ENCODE data around the gene ST13. TPM values are rescaled to one million over a fixed set of nuclear protein-coding genes. Genes with fewer than 3 reads are reported as not detected.
A peak's percentile ranks its signal among the peaks of the same experiment; 100 is the strongest.
"Not testable (repeated sequence)": the region's sequence is repeated elsewhere in the genome, so short reads cannot be mapped to it uniquely, and the experiment has no call there.

ST13 gene
- total RNA-seq, 1 experiment from 2014 or later: 231 TPM

- H3K9me3 Mint-ChIP-seq (ENCODE audit: unreplicated experiment): no peaks in the 10 kb centered on the region
- TF ChIP-seq CTCF (IDR thresholded peaks at IDR 0.05; ENCODE audit: unreplicated experiment): no peak
- ChIA-PET POLR2A (no interaction called here), CTCF (no interaction called here)
- intact Hi-C loops (cut with micrococcal nuclease): no loop called here
- no peak for DNase-seq (ENCODE audit: unreplicated experiment)
- H3K4me3 Mint-ChIP-seq (ENCODE audit: unreplicated experiment): no peak overlapping the region
- no peaks in the 10 kb centered on the region for H3K4me1 Mint-ChIP-seq (ENCODE audit: insufficient read depth, unreplicated experiment)
- H3K36me3 Mint-ChIP-seq (ENCODE audit: insufficient read depth, unreplicated experiment): peaks cover 60% of the 10 kb centered on the region
- no peak overlapping the region for H3K27ac Mint-ChIP-seq (ENCODE audit: low read depth, unreplicated experiment)
- no peaks in the 10 kb centered on the region for H3K27me3 Mint-ChIP-seq (ENCODE audit: insufficient read depth, unreplicated experiment)
- no TSS peak for BruUV-seq (replicated peaks)
These were observed 65.2 kb downstream of the ST13 start for GRCh38 chr22:40791241-40791640.

- Mint-ChIP-seq H3K27ac (ENCODE audit: low read depth, unreplicated experiment) (no peak overlapping the region), H3K4me3 (ENCODE audit: unreplicated experiment) (no peak overlapping the region), H3K36me3 (ENCODE audit: insufficient read depth, unreplicated experiment) (peaks cover 72% of the 10 kb centered on the region), H3K27me3 (ENCODE audit: insufficient read depth, unreplicated experiment) (no peaks in the 10 kb centered on the region), H3K9me3 (ENCODE audit: unreplicated experiment) (no peaks in the 10 kb centered on the region), H3K4me1 (ENCODE audit: insufficient read depth, unreplicated experiment) (no peaks in the 10 kb centered on the region)
- TF ChIP-seq CTCF (IDR thresholded peaks at IDR 0.05; ENCODE audit: unreplicated experiment): no peak
- BruUV-seq (replicated peaks): no TSS peak
- intact Hi-C loops (cut with micrococcal nuclease): no loop called here
- POLR2A ChIA-PET: interaction anchor here (0.6 to 1.5 kb wide), 2 partner anchors 10 to 56 kb away, joined by 3 to 4 read pairs; no protein-coding TSS in a partner anchor
- CTCF ChIA-PET: interaction anchor here (1.3 kb wide), 1 partner anchor 16 kb away, joined by 4 read pairs; no protein-coding TSS in a partner anchor
- no peak for DNase-seq (ENCODE audit: unreplicated experiment)
These were observed 67.3 kb downstream of the ST13 start for GRCh38 chr22:40789131-40789530.

GRCh38 chr22:40782521-40782920, 73.9 kb downstream of the ST13 start:
- Mint-ChIP-seq H3K27me3 (ENCODE audit: insufficient read depth, unreplicated experiment) (no peaks in the 10 kb centered on the region), H3K36me3 (ENCODE audit: insufficient read depth, unreplicated experiment) (peaks cover 56% of the 10 kb centered on the region), H3K27ac (ENCODE audit: low read depth, unreplicated experiment) (peak overlapping the region; percentile 28), H3K4me3 (ENCODE audit: unreplicated experiment) (no peak overlapping the region), H3K9me3 (ENCODE audit: unreplicated experiment) (no peaks in the 10 kb centered on the region), H3K4me1 (ENCODE audit: insufficient read depth, unreplicated experiment) (no peaks in the 10 kb centered on the region)
- ChIA-PET CTCF (no interaction called here), POLR2A (interaction anchor here (0.9 kb wide), 1 partner anchor 49 kb away, joined by 3 read pairs; no protein-coding TSS in a partner anchor)
- TF ChIP-seq CTCF (IDR thresholded peaks at IDR 0.05; ENCODE audit: unreplicated experiment): no peak
- intact Hi-C loops (cut with micrococcal nuclease): no loop called here
- DNase-seq (ENCODE audit: unreplicated experiment): no peak
- BruUV-seq (replicated peaks): no TSS peak

GRCh38 chr22:40781749-40782148, 74.7 kb downstream of the ST13 start:
- H3K27ac Mint-ChIP-seq (ENCODE audit: low read depth, unreplicated experiment); intact Hi-C loops (cut with micrococcal nuclease); BruUV-seq (replicated peaks); H3K4me3 Mint-ChIP-seq (ENCODE audit: unreplicated experiment); DNase-seq (ENCODE audit: unreplicated experiment); H3K9me3 Mint-ChIP-seq (ENCODE audit: unreplicated experiment); H3K4me1 Mint-ChIP-seq (ENCODE audit: insufficient read depth, unreplicated experiment); H3K27me3 Mint-ChIP-seq (ENCODE audit: insufficient read depth, unreplicated experiment): not testable (repeated sequence)
- ChIA-PET CTCF (interaction anchor here (0.6 kb wide), 1 partner anchor 161 kb away, joined by 3 read pairs; no protein-coding TSS in a partner anchor), POLR2A (interaction anchor here (1.3 kb wide), 1 partner anchor 130 kb away, joined by 3 read pairs; no protein-coding TSS in a partner anchor)
- H3K36me3 Mint-ChIP-seq (ENCODE audit: insufficient read depth, unreplicated experiment): peaks cover 56% of the 10 kb centered on the region

Small RNAs within 50 kb of the gene (microRNA-seq; reads per million reads assigned to microRNA genes)
- gene MIR4766: 2.2 reads per million, percentile 16 among the genes with 10 or more reads in this experiment

Other genes with a start within 250 kb of the ST13 start
- gene MRTFA, start 219.9 kb downstream of the ST13 start, total RNA-seq (2022): 47.2 and 52.7 TPM in 2 replicates
- gene MCHR1, start 177.2 kb downstream of the ST13 start, total RNA-seq (2022): not detected in 2 replicates
- gene SLC25A17, start 37.3 kb downstream of the ST13 start, total RNA-seq (2022): 21.1 and 22.3 TPM in 2 replicates
- gene XPNPEP3, start 509 bp upstream of the ST13 start, total RNA-seq (2022): 33.1 and 47.2 TPM in 2 replicates
- gene DNAJB7, start 5.5 kb upstream of the ST13 start, total RNA-seq (2022): not detected in 2 replicates
- gene RBX1, start 94.7 kb upstream of the ST13 start, total RNA-seq (2022): 46.7 and 71.3 TPM in 2 replicates
- 53.3 and 54.1 TPM in 2 replicates for gene EP300, start 236.0 kb upstream of the ST13 start, total RNA-seq (2022)

Data from MCF 10A (cell line).